MM.1S (cell line): Measurements from ENCODE around the gene NPLOC4.
A peak's percentile ranks its signal among the peaks of the same experiment; 100 is the strongest.

Experiments
- DNase-seq: peaks from one replicate; pipeline ENCODE4 v3.0.0-alpha.2; 2015
- H2AFZ ChIP-seq: fragments of 300-600 bp; sonication (generic); 2 replicates; pipeline ENCODE4 v1.6.0; 2016; ENCODE audit warnings: antibody characterized with exemption, low read length
- H3F3A ChIP-seq: fragments of 300-600 bp; sonication (generic); 2 replicates; pipeline ENCODE4 v1.6.1; 2016; ENCODE audit warnings: mild to moderate bottlenecking, antibody characterized with exemption, low read length, moderate library complexity, mixed read lengths; ENCODE audit not compliant: insufficient read depth
- H3K27ac ChIP-seq: fragments of 300-600 bp; sonication (generic); 2 replicates; pipeline ENCODE4 v1.5.1; 2016; ENCODE audit warnings: mild to moderate bottlenecking, low read length
- H3K27me3 ChIP-seq: fragments of 300-600 bp; sonication (generic); replicated peaks from 2 replicates; pipeline ENCODE4 v1.6.0; 2016; ENCODE audit warnings: low read length; ENCODE audit not compliant: insufficient read depth
- H3K36me3 ChIP-seq: fragments of 300-600 bp; sonication (generic); replicated peaks from 2 replicates; pipeline ENCODE4 v1.6.1; 2016; ENCODE audit warnings: mild to moderate bottlenecking, low read length, mixed read lengths; ENCODE audit not compliant: insufficient read depth
- H3K4me1 ChIP-seq: fragments of 300-600 bp; sonication (generic); 2 replicates; pipeline ENCODE4 v1.6.1; 2016; ENCODE audit warnings: low read length, mixed read lengths
- H3K4me2 ChIP-seq: fragments of 300-600 bp; sonication (generic); 2 replicates; pipeline ENCODE4 v1.6.0; 2016; ENCODE audit warnings: low read depth, low read length
- H3K4me3 ChIP-seq: fragments of 300-600 bp; sonication (generic); 2 replicates; pipeline ENCODE4 v1.5.1; 2016; ENCODE audit warnings: low read length, mixed read lengths
- H3K79me2 ChIP-seq: fragments of 300-600 bp; sonication (generic); 2 replicates; pipeline ENCODE4 v1.6.1; 2016; ENCODE audit warnings: mixed run types, low read length, mixed read lengths
- H3K9ac ChIP-seq: fragments of 300-600 bp; sonication (generic); 2 replicates; pipeline ENCODE4 v1.6.1; 2016; ENCODE audit warnings: low read length, mixed read lengths
- H3K9me2 ChIP-seq: fragments of 300-600 bp; sonication (generic); replicated peaks from 2 replicates; pipeline ENCODE4 v1.6.1; 2016; ENCODE audit warnings: mild to moderate bottlenecking, low read length, mixed read lengths; ENCODE audit not compliant: insufficient read depth
- H3K9me3 ChIP-seq: fragments of 300-600 bp; sonication (generic); replicated peaks from 2 replicates; pipeline ENCODE4 v1.6.1; 2016; ENCODE audit warnings: mild to moderate bottlenecking, low read length, mixed read lengths; ENCODE audit not compliant: insufficient read depth
- H4K20me1 ChIP-seq: fragments of 300-600 bp; sonication (generic); 2 replicates; pipeline ENCODE4 v1.6.1; 2016; ENCODE audit warnings: mild to moderate bottlenecking, low read length, moderate library complexity, mixed read lengths; ENCODE audit not compliant: insufficient read depth
- EZH2 ChIP-seq: fragments of 300-600 bp; sonication (generic); optimal IDR thresholded peaks from 2 replicates; pipeline ENCODE3; 2017; ENCODE audit warnings: low read depth, mild to moderate bottlenecking, antibody characterized with exemption, low read length, mixed read lengths
- EZH2phosphoT487 ChIP-seq: fragments of 300-600 bp; sonication (generic); IDR thresholded peaks from 2 replicates; pipeline ENCODE4 v1.6.1; 2018; ENCODE audit warnings: antibody characterized with exemption, low read length
- TF ChIP-seq, protein P1 (sequence below): fragments of 300-600 bp; sonication (generic); IDR thresholded peaks from 2 replicates; pipeline ENCODE4 v1.5.1; 2016; ENCODE audit warnings: antibody characterized with exemption, low read length, mixed read lengths

Gene NPLOC4

DNA sequence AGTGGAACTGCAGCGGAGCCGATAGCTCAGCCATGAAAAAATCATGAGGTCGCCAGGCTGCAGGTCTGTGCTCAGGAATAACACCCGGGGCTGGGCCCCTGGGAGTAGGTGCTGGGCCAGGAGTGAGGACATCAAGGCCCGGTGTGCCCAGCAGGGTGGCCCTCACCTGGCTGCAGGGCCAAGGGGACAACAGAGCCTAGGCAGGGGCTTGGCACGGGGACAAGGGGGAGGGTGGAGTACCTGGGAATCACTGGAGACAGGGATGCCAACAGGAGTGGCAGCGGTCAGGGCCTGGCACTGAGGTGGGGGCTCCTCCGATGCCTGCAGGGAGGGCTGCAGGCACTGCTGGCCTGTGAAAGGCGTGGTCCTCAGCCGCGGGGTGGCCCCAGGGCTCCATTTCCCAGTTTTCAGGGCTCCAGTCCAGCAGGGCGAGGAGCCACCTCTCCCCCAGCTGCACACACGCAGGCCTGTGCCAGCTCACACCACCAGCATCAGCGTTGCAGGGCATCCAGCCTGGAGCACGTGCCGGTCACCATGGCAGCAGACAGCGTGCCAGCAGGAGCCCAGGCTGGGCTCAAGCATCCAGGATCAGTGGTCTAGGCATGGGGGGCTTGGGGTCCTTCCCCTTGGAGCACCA lies 113.4 kb downstream of the NPLOC4 start:
- Histone ChIP-seq H4K20me1 (no peaks in the 10 kb centered on the region), H3K36me3 (no peaks in the 10 kb centered on the region), H3K79me2 (no peaks in the 10 kb centered on the region), H3K9ac (no peak overlapping the region), H3K27ac (no peak overlapping the region), H2AFZ (no peak overlapping the region), H3K9me3 (no peaks in the 10 kb centered on the region), H3K27me3 (peaks cover 21% of the 10 kb centered on the region), H3K9me2 (no peaks in the 10 kb centered on the region), H3K4me3 (no peak overlapping the region), H3K4me2 (no peak overlapping the region), H3F3A (peaks cover 15% of the 10 kb centered on the region; the same call in 1 of the 2 replicates), H3K4me1 (0 out of 2 replicates have a peak, but pooled peaks cover 6% of the 10 kb centered on the region)
- DNase-seq: no peak
- TF ChIP-seq, protein P1, sequence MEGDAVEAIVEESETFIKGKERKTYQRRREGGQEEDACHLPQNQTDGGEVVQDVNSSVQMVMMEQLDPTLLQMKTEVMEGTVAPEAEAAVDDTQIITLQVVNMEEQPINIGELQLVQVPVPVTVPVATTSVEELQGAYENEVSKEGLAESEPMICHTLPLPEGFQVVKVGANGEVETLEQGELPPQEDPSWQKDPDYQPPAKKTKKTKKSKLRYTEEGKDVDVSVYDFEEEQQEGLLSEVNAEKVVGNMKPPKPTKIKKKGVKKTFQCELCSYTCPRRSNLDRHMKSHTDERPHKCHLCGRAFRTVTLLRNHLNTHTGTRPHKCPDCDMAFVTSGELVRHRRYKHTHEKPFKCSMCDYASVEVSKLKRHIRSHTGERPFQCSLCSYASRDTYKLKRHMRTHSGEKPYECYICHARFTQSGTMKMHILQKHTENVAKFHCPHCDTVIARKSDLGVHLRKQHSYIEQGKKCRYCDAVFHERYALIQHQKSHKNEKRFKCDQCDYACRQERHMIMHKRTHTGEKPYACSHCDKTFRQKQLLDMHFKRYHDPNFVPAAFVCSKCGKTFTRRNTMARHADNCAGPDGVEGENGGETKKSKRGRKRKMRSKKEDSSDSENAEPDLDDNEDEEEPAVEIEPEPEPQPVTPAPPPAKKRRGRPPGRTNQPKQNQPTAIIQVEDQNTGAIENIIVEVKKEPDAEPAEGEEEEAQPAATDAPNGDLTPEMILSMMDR: no peak
- TF ChIP-seq EZH2 (no peak), EZH2phosphoT487 (no peak)

- H3K36me3 ChIP-seq: no peaks in the 10 kb centered on the region
- peaks cover 16% of the 10 kb centered on the region; the same call in 1 of the 2 replicates for H3F3A ChIP-seq
- no peak overlapping the region for H3K4me3 ChIP-seq
- peaks cover 21% of the 10 kb centered on the region for H3K27me3 ChIP-seq
- no peak overlapping the region for H3K27ac ChIP-seq
- no peak overlapping the region for H3K9ac ChIP-seq
- TF ChIP-seq EZH2phosphoT487 (no peak), EZH2 (no peak)
- TF ChIP-seq, protein P1: no peak
- H3K9me2 ChIP-seq: no peaks in the 10 kb centered on the region
- H3K4me1 ChIP-seq: 0 out of 2 replicates have a peak, but pooled peaks cover 6% of the 10 kb centered on the region
- no peak overlapping the region for H3K4me2 ChIP-seq
- DNase-seq: no peak
- H4K20me1 ChIP-seq: no peaks in the 10 kb centered on the region
- no peak overlapping the region for H2AFZ ChIP-seq
- H3K79me2 ChIP-seq: no peaks in the 10 kb centered on the region
- no peaks in the 10 kb centered on the region for H3K9me3 ChIP-seq
Measured at GRCh38 chr17:81522491-81523401, 114.2 kb downstream of the NPLOC4 start.

GRCh38 chr17:81520021-81520901 lies 116.7 kb downstream of the NPLOC4 start:
- H3K4me1 ChIP-seq: peaks cover 16% of the 10 kb centered on the region; the same call in 1 of the 2 replicates
- no peaks in the 10 kb centered on the region for H4K20me1 ChIP-seq
- no peak overlapping the region for H3K27ac ChIP-seq
- H3K27me3 ChIP-seq: peaks cover 8% of the 10 kb centered on the region; the same call in 1 of the 2 replicates
- H3K9ac ChIP-seq: peak overlapping the region; percentile 69
- peak overlapping the region; percentile 77 for H2AFZ ChIP-seq
- no peaks in the 10 kb centered on the region for H3K9me2 ChIP-seq
- H3K79me2 ChIP-seq: peaks cover 5% of the 10 kb centered on the region; the same call in 1 of the 2 replicates
- H3K4me2 ChIP-seq: peak overlapping the region; percentile 97
- H3K9me3 ChIP-seq: no peaks in the 10 kb centered on the region
- TF ChIP-seq EZH2: no peak
- no peak for TF ChIP-seq EZH2phosphoT487
- TF ChIP-seq, protein P1: no peak
- peak overlapping the region; percentile 68 for H3K4me3 ChIP-seq
- peaks cover 25% of the 10 kb centered on the region for H3F3A ChIP-seq
- DNase-seq: no peak
- no peaks in the 10 kb centered on the region for H3K36me3 ChIP-seq
